Subcutaneous adipose tissue (tissue), 4 donors: ENCODE measurements around the gene SLIRP. TPM values are rescaled to one million over a fixed set of nuclear protein-coding genes. Genes with fewer than 3 reads are reported as not detected.

ENCODE experiments used
- CTCF ChIP-seq: fragments of 450-650 bp; IDR thresholded peaks from one replicate; pipeline ENCODE4 v1.5.1; 2016; ENCODE audit warnings: low read depth, mild to moderate bottlenecking, control low read depth, antibody characterized with exemption, moderate library complexity
- total RNA-seq, 4 donors: library from RNA; depleted of rRNA; stranded (reverse); fragments of >200 nt; gene quantifications; one replicate each; pipeline ENCODE4 v1.1.0, GENCODE V29; 2016

Gene SLIRP
- 100 to 1,000 TPM; 137 to 337 (median 191) TPM for total RNA-seq

DNA sequence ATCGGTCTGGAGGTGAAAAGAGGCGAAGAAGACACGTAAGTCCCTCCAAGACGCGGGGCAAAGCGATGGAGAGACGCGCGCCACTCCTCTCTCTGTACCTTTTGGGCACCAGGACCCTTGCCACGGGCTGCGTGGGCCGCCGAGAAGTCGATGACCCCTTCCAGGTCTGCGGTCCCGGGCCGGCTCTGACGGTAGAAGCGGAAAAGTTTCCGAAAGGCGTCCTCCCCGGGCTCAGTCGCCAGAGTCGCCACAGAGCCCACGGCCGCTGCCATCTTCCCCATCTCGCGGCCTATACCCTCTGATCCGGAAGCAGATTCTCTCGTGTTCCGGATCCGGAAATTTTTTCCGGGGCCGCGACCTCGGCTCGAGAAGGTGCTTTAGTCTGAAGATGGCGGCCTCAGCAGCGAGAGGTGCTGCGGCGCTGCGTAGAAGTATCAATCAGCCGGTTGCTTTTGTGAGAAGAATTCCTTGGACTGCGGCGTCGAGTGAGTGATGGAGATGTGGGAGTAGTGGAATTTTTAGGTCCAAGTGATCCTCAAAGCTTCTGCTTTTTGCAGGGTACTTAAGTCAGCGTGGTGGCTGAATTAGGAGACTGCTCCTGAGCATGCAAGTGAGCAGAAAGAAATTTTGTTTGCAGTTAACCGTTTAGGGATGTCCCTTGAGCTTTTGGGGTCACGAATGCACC, at the start of gene SLIRP, which contains the start of gene ALKBH1:
SLIRP (plus strand) TSS at position 380 of the 685 bp plus-strand sequence; CDS start at position 389, 9 bp downstream.
ALKBH1 (minus strand) TSS at position 300 of the 685 bp plus-strand sequence; CDS start at position 281, 19 bp downstream.
- TF ChIP-seq CTCF, result no peak

DNA sequence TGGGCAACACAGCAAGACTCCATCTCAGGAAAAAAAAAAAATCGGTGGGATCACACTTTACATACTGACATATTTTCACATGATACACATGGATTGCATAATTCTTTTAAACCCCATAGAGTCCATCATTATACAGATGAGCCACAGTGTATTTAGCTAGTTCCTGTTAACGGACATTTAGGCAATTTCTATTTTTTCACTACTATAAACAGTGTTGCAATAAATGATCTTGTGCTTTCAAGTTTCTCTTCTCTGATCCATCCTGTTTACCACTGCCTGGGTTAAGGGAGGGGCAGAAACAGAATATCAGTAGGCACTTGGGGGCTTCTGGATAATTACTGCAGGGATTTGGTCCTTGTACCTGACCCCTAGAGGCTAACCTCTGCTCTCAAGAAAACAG, 48.1 kb upstream of the SLIRP start:
- no peak for TF ChIP-seq CTCF

DNA sequence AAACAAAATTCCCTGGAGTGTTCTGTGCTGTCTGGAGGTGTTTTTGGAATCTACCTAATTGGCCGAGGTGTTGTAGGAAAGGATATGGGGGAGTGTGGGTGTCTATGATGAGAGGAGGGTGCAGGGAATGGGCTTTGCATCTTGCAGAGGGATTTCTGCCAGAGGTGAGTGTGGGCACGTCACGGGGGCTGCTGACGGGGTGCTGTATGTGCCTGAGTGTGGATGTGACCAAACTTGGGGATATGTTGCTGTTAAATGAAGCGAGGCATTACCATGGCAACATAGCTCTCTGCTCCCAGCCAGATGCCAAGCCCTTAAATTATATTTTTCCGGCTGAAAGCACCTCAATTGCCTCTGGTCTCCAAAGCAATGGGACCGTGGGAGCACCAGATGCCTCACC, 47.1 kb upstream of the SLIRP start:
- no peak for TF ChIP-seq CTCF

DNA sequence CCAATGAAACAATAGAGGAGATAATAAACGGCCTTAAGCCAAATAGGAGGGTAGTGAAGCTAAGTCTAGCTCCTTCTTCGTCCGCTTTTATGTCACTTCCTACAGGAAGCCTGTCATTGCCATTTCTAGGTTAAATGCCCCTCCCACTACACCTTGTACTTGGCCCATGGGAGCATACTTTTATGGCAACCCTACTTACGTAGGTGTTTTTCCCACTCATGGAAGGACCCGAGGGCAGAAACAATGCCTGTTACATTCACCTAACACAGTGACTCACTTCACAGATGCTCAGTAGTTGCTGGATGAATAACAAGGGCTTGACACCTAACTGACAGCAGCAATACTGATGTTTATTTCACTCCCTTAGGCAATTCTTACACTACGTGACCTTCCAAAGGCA, 44.6 kb upstream of the SLIRP start:
- no peak for TF ChIP-seq CTCF

- no peak for TF ChIP-seq CTCF
Observed at GRCh38 chr14:77667331-77667730, 40.6 kb upstream of the SLIRP start.

DNA sequence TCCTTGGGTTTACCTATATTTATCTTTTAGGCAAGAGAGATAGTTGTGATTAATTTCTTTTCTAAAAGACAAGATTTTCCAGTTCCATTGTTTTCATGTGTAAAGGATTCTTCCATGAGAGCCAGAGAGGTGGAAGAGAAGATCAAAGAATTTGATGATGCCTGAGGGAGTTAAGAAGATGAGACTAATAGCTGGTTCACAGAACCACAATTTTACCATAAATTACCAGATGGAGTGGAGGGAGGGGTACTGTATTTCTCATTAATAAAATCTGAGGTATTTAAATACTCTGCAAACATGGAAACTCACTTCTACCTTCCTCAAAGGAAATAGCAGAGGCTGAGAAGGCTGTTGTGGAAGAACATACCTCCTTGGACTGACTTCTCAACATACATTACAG, 34.7 kb upstream of the SLIRP start:
- TF ChIP-seq CTCF, result no peak

DNA sequence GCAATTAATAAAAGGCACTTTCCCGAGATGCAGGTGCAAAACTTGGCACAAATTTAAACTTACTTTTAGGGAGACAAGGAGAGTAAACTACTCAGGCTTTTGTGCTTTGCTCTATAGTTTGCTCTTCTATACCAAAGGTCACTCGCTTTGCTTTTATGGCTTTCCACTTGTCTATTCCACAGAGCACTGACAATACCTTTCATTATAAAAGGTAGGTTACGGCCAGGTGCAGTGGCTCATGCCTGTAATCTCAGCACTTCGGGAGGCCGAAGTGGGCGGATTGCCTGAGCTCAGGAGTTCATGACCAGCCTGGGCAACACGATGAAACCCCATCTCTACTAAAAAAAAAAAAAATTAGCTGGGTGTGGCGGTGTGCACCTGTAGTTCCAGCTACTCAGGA, 33.0 kb upstream of the SLIRP start:
- TF ChIP-seq CTCF, result no peak
